Endodermal cell (in vitro differentiated cells): ENCODE data around the gene BAHCC1. TPM values are rescaled to one million over a fixed set of nuclear protein-coding genes. Genes with fewer than 3 reads are reported as not detected.
A peak's percentile ranks its signal among the peaks of the same experiment; 100 is the strongest.

Experiments
- DNase-seq: peaks from one replicate; pipeline ENCODE4 v3.0.0-alpha.2; 2017
- H3K27ac ChIP-seq: 2 replicates; pipeline ENCODE4 v1.5.1; 2013; ENCODE audit warnings: mild to moderate bottlenecking, low read depth, low read length, moderate library complexity
- H3K27me3 ChIP-seq: 2 replicates; pipeline ENCODE4 v1.6.1; 2013; ENCODE audit warnings: mild to moderate bottlenecking, low read length, moderate library complexity; ENCODE audit not compliant: insufficient read depth, control insufficient read depth, poor library complexity, severe bottlenecking
- H3K36me3 ChIP-seq: 2 replicates; pipeline ENCODE4 v1.7.0; 2013; ENCODE audit warnings: mild to moderate bottlenecking, low read length, moderate library complexity; ENCODE audit not compliant: control insufficient read depth, insufficient read depth
- H3K4me1 ChIP-seq: one replicate; pipeline ENCODE4 v1.7.0; 2013; ENCODE audit warnings: low read length; ENCODE audit not compliant: control insufficient read depth, insufficient read depth
- H3K4me3 ChIP-seq: 2 replicates; pipeline ENCODE4 v1.5.1; 2013; ENCODE audit warnings: mild to moderate bottlenecking, low read length, moderate library complexity
- H3K9ac ChIP-seq: 2 replicates; pipeline ENCODE4 v1.6.1; 2013; ENCODE audit warnings: mild to moderate bottlenecking, low read length, moderate library complexity; ENCODE audit not compliant: poor library complexity, severe bottlenecking; ENCODE audit errors: extremely low read depth
- H3K9me3 ChIP-seq: 2 replicates; pipeline ENCODE4 v1.6.1; 2013; ENCODE audit warnings: mild to moderate bottlenecking, low read length, moderate library complexity; ENCODE audit not compliant: control insufficient read depth
- H3K27ac Mint-ChIP-seq: 2 replicates; pipeline ENCODE4 v1.8.0; 2020; ENCODE audit warnings: mixed read lengths
- H3K27me3 Mint-ChIP-seq: 2 replicates; pipeline ENCODE4 v1.8.0; 2021; ENCODE audit warnings: mild to moderate bottlenecking, mixed read lengths; ENCODE audit not compliant: insufficient read depth
- H3K36me3 Mint-ChIP-seq: 2 replicates; pipeline ENCODE4 v1.8.0; 2020; ENCODE audit warnings: low read depth, mixed read lengths
- H3K4me1 Mint-ChIP-seq: 2 replicates; pipeline ENCODE4 v1.8.0; 2020; ENCODE audit warnings: mixed read lengths
- H3K4me3 Mint-ChIP-seq: 2 replicates; pipeline ENCODE4 v1.8.0; 2020; ENCODE audit warnings: mild to moderate bottlenecking, moderate library complexity, mixed read lengths
- H3K9me3 Mint-ChIP-seq: 2 replicates; pipeline ENCODE4 v1.8.0; 2020; ENCODE audit warnings: mild to moderate bottlenecking, mixed read lengths
- WGBS, 2 experiments: methylation state at CpG; one replicate each; pipeline versions ENCODE4 v1.1.5 to v1.1.7; 2013; ENCODE audit warnings: missing lambda C conversion rate in 2 of 2, mixed read lengths in 1 of 2; ENCODE audit not compliant: insufficient coverage in 1 of 2, insufficient read length in 1 of 2; 5-methylcytosine and 5-hydroxymethylcytosine counted together
- total RNA-seq, 2 donors: library from RNA; stranded (reverse); fragmentation: NEBNext Ultra II Directional in 1 of 2; extraction: Animal tissue kit (Norgen Biotek cat#: 25700) in 1 of 2; gene quantifications; 2 replicates in 1 of 2; 3 replicates in 1 of 2; pipeline ENCODE4 v1.2.1, GENCODE V29; 2021
- TF ChIP-seq, protein P1 (sequence below): fragments of 200-600 bp; sonication (generic); conservative IDR thresholded peaks from 2 replicates; pipeline ENCODE4 v1.5.0; 2021; ENCODE audit warnings: antibody characterized with exemption, mild to moderate bottlenecking

Gene BAHCC1
- total RNA-seq, 2 donors from 2014 or later: 63.9 to 78.1 TPM

- no peaks in the 10 kb centered on the region for H3K27me3 Mint-ChIP-seq
- WGBS, 2 experiments: 94 to 97% methylated on average over 7 to 9 of the region's 9 CpGs
- Histone ChIP-seq H3K27ac (no peak overlapping the region), H3K4me3 (no peak overlapping the region), H3K27me3 (no peaks in the 10 kb centered on the region), H3K4me1 (no peaks in the 10 kb centered on the region), H3K36me3 (no peaks in the 10 kb centered on the region), H3K9ac (no peak overlapping the region), H3K9me3 (no peaks in the 10 kb centered on the region)
- no peaks in the 10 kb centered on the region for H3K4me1 Mint-ChIP-seq
- H3K36me3 Mint-ChIP-seq: peaks cover 2% of the 10 kb centered on the region
- H3K27ac Mint-ChIP-seq: no peak overlapping the region
- no peak for DNase-seq
- H3K4me3 Mint-ChIP-seq: no peak overlapping the region
- TF ChIP-seq, protein P1, sequence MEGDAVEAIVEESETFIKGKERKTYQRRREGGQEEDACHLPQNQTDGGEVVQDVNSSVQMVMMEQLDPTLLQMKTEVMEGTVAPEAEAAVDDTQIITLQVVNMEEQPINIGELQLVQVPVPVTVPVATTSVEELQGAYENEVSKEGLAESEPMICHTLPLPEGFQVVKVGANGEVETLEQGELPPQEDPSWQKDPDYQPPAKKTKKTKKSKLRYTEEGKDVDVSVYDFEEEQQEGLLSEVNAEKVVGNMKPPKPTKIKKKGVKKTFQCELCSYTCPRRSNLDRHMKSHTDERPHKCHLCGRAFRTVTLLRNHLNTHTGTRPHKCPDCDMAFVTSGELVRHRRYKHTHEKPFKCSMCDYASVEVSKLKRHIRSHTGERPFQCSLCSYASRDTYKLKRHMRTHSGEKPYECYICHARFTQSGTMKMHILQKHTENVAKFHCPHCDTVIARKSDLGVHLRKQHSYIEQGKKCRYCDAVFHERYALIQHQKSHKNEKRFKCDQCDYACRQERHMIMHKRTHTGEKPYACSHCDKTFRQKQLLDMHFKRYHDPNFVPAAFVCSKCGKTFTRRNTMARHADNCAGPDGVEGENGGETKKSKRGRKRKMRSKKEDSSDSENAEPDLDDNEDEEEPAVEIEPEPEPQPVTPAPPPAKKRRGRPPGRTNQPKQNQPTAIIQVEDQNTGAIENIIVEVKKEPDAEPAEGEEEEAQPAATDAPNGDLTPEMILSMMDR: no peak
- peaks cover 3% of the 10 kb centered on the region for H3K9me3 Mint-ChIP-seq
Observed at GRCh38 chr17:81470270-81470943, 75.2 kb downstream of the BAHCC1 start.

- H3K27me3 Mint-ChIP-seq: peaks cover 4% of the 10 kb centered on the region
- TF ChIP-seq, protein P1: no peak
- H3K36me3 Mint-ChIP-seq: peaks cover 2% of the 10 kb centered on the region
- no peak overlapping the region for H3K27ac Mint-ChIP-seq
- Histone ChIP-seq H3K36me3 (no peaks in the 10 kb centered on the region), H3K4me1 (no peaks in the 10 kb centered on the region), H3K27me3 (no peaks in the 10 kb centered on the region), H3K9ac (no peak overlapping the region), H3K27ac (peak overlapping the region; percentile 16), H3K4me3 (no peak overlapping the region), H3K9me3 (no peaks in the 10 kb centered on the region)
- no peak overlapping the region for H3K4me3 Mint-ChIP-seq
- H3K9me3 Mint-ChIP-seq: peaks cover 3% of the 10 kb centered on the region
- no peak for DNase-seq
- no peaks in the 10 kb centered on the region for H3K4me1 Mint-ChIP-seq
- whole genome bisulfite sequencing, 2 experiments: 82 to 88% methylated on average over 8 to 14 of the region's 14 CpGs
Observed at GRCh38 chr17:81470944-81471817, 75.9 kb downstream of the BAHCC1 start.

DNA sequence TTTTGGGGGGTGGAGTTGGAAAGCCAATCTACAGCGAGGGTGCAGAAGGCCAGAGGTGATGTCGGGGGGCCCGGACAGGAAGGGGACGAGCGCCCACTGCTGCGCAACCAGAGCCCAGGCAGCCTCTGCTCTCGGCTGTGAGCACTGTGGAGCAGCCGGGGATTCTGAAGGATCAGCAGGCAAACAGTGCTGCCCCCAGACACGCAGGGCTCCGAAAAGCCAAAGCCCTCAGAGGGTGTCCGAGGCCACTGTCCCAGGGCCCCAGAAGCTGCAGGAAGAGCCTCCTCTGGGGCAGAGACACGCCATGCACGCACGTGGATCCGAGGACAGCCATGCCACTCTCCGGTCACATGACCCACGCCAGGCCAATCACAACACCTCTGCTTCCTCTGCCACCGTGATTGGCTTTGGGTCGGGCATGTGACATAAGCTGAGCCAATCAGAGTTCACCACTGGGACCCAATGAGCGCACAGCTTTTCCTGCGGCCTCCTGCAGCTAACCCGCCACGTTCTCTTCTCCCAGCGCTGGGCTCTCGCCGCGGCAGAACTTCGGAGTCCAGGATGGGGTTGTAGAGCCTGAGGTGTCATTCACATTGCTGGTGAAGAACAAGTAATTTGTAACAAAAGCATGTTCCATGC lies 76.7 kb downstream of the BAHCC1 start:
- TF ChIP-seq, protein P1: no peak
- Histone ChIP-seq H3K27me3 (no peaks in the 10 kb centered on the region), H3K4me3 (no peak overlapping the region), H3K27ac (no peak overlapping the region), H3K9me3 (no peaks in the 10 kb centered on the region), H3K9ac (no peak overlapping the region), H3K36me3 (no peaks in the 10 kb centered on the region), H3K4me1 (no peaks in the 10 kb centered on the region)
- Mint-ChIP-seq H3K27me3 (peaks cover 7% of the 10 kb centered on the region), H3K9me3 (peaks cover 3% of the 10 kb centered on the region), H3K4me1 (no peaks in the 10 kb centered on the region), H3K36me3 (peaks cover 2% of the 10 kb centered on the region), H3K27ac (no peak overlapping the region), H3K4me3 (no peak overlapping the region)
- 89 to 95% methylated on average over 22 to 28 of the region's 28 CpGs for WGBS, 2 experiments
- peak; percentile 86 for DNase-seq
